CD1c-positive myeloid dendritic cell (primary cell): ENCODE measurements around the gene ARHGEF16.

Source experiments
- DNase-seq: peaks from one replicate; pipeline ENCODE4 v3.0.0-alpha.2; 2016; ENCODE audit errors: extremely low spot score

Gene ARHGEF16

GRCh38 chr1:3518756-3519155 lies 64.3 kb downstream of the ARHGEF16 start:
- DNase-seq, result no peak

GRCh38 chr1:3519301-3519885 lies 64.9 kb downstream of the ARHGEF16 start:
- DNase-seq, result no peak

GRCh38 chr1:3520419-3521378 lies 66.2 kb downstream of the ARHGEF16 start:
- no peak for DNase-seq

- no peak for DNase-seq
These were observed 67.0 kb downstream of the ARHGEF16 start for GRCh38 chr1:3521426-3521825.

- DNase-seq, result no peak
These were observed 67.6 kb downstream of the ARHGEF16 start for GRCh38 chr1:3522112-3522511.

GRCh38 chr1:3522564-3523265 lies 68.2 kb downstream of the ARHGEF16 start:
- no peak for DNase-seq

- no peak for DNase-seq
These were observed 69.5 kb downstream of the ARHGEF16 start for GRCh38 chr1:3523980-3524379.

- no peak for DNase-seq
These were observed 70.2 kb downstream of the ARHGEF16 start for GRCh38 chr1:3524556-3525203.

- no peak for DNase-seq
These were observed 71.4 kb downstream of the ARHGEF16 start for GRCh38 chr1:3525551-3526482.

GRCh38 chr1:3527774-3528173 lies 73.3 kb downstream of the ARHGEF16 start:
- DNase-seq, result no peak

GRCh38 chr1:3529099-3529729 lies 74.7 kb downstream of the ARHGEF16 start:
- DNase-seq, result no peak

- no peak for DNase-seq
These were observed 75.8 kb downstream of the ARHGEF16 start for GRCh38 chr1:3530086-3530925.
